ENCODE measurements around the gene RAET1G.
"Not testable (repeated sequence)": the region's sequence is repeated elsewhere in the genome, so short reads cannot be mapped to it uniquely, and the experiment has no call there.

The RAET1G gene

DNA sequence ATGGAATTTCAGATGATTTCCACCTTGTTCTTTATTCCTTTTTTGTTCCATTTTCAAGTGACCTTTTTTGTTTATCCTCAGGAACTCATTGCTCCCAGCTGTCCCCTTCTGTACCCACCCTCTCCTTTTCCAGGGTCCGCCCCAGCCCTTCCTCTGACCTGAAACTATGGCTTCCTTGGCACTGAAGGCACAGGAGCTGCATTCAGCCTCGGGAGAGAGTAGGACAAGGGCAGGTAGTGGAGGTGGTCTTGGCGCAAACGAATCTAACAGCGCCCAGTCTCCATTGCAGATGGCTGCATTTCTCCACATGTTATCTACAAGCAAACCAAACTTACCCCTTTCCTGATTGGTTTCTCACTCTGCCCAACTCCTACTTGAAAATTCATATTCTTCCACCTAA, 10.1 kb upstream of the RAET1G start:
- no peak for DNase-seq

DNA sequence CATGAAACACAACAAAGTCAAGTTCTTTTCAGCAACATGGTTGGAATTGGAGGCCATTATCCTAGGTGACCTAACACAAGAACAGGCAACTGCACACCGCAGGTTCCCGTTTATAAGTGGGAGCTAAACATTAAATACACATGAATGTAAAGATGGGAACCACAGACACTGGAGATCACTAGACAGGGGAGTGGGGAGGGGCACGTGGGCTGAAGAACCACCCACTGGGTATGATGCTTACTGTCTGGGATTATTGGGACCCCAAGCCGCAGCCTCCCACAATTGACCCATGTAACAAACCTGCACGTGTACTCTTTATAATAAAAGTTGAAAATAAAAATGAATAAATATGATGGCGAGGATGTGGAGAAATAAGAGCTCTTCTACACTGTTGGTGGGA, 8.6 kb upstream of the RAET1G start:
- DNase-seq, result no peak

DNA sequence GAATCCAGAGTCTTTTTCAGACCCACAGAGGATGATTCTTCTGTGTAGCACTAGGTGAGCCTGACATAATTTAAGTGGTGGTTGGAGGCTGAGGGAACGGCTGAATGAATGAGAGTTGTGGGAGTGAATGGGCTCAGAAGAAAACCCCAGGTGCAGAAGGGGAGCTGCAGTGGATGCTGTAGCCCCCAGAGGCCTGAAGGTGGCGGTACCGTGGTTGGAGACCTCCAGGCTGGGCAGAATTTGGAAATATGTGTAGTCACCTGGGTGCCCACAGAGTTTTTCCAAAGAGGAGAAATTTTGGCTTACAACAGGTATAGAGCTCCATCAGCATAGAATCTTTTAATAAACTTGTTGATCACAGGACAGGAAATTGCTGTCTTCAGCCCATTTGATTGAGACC, 6.5 kb upstream of the RAET1G start:
- peak; percentile 10 for DNase-seq

DNA sequence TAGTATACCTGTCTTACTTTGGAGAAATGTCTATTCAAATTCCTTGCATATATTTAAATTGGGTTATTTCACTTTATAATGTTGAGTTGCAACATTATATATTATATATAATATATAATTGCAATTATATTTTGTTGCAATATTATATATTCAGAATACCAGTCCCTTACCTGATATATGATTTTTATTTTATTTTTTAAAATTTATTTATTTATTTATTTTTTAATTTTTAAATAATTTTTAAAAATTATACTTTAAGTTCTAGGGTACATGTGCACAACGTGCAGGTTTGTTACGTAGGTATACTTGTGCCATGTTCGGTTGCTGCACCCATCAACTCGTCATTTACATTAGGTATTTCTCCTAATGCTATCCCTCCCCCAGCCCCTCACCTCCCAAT, 4.1 kb upstream of the RAET1G start:
- not testable (repeated sequence) for DNase-seq

DNA sequence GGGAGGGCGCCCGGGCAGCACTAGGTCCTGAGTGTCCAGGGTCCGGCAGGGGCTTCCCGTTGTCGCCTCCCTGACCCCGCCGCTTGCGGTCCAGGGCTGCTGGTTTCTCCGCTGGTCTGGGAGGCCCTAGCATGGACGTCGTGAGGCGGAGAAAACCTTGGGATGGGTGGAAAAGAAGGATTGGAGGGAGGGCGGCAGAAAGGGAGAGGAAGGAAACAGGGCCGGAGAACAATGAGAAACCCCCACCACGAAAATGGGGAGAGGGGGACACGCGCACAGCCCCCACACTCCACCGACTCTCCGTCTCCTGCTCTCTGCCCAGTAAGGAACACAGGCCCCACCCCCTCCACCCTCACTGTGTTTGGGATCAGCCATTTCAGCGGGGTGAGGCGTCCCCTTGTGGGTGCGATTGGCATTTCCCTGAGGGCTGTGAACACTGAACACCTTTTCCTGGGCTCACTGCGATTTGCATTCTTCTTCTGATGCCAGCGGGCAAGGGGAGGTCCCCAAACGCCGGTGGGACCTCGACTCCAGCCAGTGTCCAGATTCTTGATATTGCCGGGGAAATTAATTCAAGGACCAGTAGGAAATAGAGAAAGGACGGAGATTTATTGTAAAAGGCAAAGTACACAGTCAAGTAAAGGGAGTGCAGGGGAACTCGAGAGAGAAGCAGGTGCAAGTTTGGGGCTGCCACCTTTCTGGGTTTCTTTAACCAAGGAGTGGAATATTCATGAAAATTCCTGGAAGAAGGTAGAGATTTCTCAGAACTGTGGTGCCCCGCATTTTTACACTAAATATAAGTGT, 3.3 kb upstream of the RAET1G start:
- DNase-seq, result peak; percentile 88

DNA sequence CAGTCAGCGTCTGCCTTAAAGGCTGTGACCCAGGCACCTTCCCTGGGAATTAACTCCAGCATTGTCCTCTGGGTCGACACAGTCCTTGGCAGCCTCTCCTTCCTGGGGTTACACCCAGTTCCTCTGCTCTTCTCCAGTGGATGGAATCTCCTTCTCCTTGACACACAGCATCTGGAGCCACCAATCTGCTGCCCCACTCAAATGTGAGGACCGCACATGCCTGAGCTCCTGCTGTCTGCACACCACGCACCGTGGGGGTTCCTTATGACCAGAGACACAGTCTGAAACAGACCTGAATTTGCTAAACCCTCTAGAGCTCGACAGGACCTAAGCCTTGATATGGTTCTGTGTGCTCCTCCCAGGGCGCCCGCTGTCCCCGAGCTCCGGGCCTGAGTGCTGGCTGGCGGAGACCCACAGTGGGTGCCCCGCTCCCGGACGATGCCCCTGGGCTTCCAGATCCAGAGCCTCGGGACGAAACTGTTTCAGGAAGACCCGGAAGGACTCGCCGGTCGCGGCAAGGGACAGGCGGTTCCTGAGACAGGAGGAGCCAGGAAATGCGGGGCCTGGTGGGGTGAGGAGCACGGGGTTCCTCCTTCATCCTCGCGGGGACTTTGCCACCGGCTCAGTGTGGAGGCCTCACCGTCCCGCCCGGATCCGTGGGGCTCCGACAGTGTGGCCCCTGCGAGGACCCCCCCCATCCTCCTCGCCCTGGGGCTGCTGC, 2.5 kb upstream of the RAET1G start:
- peak; percentile 54 for DNase-seq

DNA sequence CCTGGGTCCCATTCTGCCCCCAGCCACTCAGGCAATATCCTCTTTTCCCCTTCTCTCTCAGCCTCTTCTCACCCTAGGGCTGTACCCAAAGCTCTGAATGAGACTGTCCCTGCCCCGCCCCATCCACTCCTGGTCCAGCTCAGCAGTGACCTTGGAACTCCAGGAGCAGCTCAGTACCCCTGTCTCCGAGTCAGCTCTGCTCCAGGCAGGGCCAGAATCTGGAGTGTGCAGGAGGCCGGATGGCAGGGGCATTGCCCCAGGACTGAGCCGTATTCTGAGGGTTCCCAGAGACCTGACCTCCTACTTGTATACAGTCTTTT, 2.0 kb upstream of the RAET1G start:
- DNase-seq, result no peak

DNA sequence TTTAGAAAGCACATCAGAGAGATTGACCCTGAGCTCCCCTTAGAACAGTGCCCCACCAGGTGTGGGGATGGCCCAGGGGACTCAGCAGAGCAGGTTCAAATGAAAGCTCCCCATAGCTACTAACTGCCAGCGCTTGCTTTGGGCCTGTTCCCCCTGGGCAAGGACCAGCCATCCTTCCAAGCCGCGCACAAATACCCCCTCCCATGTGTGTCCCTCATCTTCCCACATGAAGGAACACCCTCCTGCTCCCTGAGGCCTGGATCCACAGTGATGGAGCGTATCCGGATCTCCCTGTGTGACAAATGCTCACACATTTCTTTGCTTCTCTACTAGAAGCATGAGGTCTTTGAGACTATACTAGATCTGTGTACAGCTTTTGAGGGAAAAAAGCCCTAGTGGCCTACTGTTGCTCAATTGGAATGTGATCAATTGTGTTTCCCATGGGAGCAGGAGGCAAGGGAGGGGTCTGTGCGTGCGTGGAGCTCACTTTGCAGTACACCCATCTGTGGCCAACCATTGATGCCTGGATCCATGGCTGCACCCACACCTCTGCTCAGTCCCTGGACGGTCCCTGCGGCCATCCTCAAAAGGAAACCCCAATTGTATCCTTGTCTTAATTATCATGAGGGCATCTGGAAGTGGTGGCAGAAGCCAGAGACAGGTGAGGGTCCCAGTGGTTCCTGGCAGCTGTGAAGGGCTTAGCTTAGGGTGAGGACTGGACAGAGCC, 1.4 kb upstream of the RAET1G start:
- no peak for DNase-seq

DNA sequence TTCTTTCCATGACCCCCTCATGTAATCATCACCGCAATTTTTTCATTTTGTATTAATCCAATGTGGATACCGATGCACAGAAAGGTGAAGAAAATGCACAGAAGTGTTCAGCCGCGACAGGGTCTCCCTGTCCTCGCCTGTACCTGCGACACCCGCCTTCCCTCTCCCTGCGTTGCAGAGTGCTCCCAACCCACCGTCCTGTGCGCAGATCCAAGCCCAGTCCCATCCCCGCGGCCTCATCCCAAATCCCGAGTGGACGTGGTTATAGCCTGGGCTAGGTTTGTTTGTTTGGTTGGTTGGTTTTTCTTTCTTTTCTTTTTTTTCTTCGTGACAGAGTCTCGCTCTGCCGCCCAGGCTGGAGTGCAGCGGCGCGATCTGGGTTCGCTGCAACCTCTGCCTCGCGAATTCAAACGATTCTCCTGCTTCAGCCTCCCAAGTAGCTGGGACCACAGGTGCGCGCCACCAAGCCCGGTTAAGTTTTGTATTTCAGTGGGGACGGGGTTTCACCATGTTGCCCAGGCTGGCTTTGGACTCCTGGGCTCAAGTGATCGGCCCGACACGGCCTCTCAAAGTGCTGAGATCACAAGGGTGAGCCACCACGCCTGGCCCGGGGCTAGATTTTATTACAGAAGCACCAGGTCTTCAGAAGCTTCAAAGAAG, 536 bp upstream of the RAET1G start:
- no peak for DNase-seq

DNA sequence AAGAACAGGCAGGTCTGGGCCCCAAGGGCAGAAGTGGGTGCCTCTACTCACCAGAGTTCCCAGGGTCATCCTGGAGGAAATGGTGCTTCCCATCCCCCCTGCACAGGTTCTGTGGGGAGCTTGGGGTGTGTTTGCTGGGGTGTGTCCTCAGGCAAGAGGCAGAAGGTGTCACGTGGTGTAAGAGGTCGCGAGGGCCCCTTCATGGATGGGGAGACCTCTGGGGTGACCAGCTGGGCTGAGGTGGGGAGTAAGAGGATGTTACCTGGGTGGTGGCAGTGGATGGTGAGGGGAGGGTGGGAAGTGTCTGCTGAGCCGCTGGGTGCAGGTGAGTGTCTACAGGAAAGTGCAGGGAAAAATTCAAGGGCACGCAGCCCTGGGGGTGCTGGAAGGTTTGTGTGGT, 830 bp downstream of the RAET1G start:
- DNase-seq, result not testable (repeated sequence)

DNA sequence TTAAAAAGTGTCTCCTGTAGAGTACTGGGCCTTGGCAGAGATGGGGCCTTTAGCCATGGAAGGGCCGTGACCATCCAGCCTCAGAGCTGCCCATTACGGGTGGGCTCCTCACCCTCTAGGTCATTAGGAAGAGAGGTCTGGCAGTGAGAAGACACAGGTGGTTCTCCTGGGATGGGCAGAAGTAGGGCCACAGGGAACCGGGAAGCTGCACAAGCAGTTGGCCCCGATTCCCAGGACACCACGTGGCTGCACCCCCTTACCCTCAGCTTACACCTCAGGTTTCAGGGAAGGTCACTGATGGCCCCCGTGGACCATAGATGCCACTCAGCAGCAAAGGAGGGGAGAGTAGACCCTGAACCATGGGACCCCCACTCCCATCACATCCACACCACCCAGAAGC, 1.6 kb downstream of the RAET1G start:
- DNase-seq, result no peak

DNA sequence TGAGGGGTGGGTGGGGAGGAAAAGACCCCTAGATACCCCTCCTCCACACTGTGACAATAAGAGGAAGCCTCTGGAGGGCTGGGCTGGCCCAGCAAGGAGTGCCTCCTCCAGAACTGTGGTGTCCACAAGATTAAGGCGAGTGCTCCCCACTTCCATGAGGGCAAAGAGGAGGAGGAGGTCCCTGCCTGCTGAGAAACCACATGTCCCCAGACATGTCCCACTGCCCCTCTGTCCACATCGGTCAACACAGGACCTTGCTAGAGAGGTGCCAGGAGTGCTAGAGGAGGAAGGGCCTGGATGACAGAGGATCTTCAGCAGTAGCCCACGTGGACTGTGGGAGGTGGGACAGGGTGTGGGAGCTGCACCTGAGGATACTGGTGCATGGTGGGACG, 3.1 kb downstream of the RAET1G start:
- no peak for DNase-seq

DNA sequence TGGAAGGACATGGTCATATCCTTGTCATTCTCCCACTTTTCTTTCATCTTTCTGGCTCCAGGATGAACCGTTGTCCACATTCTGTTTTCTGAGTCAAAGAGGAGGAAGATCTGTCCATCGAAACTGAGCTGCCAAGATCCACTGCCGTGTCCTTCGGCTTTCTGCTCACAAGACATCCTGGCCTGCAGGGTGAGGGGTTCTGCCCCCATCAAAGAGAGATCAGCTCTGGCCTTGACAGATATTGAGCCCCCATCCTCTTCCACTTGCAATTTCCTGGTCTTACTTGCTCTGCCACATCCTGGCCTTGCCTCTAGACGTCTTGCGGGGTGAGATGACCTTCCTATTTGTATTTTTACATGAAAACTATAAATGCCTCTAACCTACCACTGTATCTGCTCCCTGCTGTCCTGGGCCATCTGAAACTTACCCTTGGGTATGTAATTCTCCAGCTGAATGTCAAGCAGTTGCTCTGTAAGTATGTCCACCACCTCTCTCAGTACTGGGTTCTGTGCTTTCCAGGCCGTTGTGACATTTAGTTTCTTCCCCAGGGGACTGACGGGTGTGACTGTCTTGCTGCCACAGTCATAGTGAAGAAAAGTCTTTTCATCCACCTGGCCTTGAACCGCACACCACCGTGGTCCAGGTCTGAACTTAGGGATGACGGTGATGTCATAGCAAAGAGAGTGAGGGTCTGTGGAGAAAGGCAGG, 3.6 kb downstream of the RAET1G start:
- DNase-seq, result not testable (repeated sequence)

DNA sequence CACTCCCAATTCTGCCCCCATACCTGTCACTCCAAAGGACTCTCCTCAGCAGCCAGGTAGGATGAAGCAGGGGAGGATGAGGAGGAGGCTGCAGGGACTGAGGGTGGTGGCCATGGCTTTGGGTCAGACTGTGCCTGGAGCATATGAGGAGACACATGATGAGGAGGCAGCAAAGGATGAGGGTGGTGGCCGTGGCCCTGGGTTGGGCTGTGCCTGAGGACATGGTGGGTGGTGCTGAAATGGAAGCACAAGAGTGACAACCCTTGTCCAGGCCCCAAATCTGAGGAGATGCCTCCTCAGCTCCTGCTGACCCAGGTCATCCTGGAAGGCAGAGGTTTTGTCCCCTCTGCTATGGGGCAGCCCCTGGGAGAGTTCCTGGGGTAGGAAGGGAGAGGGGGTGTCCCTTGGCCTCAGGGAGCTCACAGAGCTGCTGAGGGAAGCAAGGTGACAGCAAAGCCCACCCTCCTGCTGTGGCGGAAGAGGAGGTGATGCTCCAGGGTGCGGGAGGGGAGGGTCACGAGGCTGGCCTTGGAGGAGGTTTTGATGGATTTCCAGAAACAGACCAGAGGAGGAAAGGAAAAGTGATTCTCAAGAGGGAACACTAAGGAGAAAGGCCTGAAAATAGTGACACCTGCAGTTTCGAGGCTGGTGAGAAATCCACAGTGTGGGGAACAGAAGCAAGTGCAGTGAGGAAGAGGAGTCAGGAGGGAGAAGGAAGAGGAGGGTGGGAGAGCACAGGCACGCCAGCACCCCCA, 4.6 kb downstream of the RAET1G start:
- no peak for DNase-seq

DNA sequence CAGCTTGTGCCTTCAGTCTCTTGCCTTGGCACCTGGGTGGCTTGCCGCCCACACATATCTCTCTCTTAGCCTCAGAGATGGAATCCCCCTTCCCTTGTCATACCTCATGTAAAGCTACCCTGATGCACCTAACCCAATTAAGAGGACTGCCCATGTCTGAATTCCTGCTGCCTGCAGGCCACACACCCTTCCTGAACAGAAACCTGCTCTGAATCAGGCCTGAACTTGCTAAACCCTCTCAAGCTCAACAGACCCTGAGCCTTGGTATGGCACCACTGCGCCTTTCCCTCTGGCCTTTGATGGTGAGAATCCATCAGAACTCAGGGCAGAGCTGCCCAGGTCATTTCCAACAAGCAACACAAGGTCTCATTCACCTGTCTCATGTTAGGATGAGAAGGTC, 5.2 kb downstream of the RAET1G start:
- no peak for DNase-seq

DNA sequence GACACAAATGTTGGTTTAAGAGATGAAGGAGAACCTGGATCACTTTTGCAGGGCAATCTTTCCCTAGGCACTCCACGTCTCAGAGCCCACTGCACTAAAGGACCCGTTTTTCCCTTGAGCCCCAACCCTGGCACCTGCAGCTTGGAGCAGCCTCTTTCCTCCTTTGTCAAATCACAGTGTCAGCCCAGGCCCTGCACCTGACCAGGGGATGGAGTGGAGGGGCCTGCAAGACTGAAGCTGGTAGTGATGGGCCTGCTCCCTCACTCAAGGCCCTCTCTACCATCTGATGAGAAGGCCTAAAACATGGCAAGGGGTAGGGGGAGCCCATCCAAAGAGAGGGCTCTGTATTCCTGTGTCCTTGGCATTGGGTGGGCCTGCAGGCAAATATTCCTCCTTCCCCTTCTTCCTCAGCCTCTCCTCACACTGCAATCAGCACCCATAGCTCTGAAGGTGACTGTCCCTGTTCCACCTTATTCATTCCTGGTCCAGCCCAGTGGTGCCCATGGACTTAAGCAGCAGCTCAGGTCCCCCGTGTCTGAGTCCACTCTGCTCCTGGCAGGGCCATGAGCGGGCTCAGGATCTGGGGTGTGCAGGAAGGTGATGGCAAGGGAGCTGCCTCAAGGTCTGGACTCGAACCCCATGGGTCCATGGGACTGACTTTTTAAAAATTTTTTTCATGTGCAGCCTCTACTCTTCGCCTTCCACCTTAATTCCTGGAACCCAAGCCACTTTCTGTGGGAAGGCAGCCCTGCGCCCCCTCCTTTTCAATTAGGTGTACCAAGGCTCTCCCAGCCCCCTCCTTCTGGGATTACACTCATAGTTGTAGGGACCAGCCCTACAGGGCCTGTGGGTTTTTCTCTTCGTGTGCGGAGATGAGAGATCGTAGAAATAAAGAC, 6.7 kb downstream of the RAET1G start:
- DNase-seq, result no peak

DNA sequence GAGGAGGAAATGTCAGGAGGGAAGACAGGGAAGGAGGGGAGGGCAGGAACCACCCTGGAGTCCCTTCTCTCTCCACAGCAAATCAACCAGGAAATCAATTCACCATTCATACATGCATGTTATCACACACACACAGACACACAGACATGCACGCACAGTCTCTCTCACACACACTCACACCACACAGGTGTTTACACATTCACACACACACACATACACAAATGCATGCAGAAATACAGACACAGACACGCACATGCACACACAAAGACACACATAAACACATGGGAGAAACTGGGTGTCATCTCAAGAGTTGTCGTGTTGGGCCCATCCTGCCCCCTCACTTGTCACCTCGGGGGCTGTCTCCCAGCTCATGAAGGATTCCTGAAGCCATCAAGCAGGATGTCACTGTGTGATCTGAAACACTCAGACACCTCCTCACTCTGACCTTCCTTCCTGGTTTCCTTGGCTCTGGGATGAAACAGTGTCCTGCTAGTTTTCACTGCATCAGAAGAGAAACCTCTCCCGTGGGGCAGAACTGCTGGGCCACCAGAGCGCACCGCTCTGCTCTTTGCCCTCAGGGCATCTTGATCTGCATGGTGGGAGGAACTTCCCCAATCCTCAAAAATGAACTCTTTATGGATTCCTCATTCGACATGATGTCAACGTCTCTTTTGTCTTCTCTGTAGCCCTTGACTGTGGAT, 9.2 kb downstream of the RAET1G start:
- DNase-seq, result no peak

DNA sequence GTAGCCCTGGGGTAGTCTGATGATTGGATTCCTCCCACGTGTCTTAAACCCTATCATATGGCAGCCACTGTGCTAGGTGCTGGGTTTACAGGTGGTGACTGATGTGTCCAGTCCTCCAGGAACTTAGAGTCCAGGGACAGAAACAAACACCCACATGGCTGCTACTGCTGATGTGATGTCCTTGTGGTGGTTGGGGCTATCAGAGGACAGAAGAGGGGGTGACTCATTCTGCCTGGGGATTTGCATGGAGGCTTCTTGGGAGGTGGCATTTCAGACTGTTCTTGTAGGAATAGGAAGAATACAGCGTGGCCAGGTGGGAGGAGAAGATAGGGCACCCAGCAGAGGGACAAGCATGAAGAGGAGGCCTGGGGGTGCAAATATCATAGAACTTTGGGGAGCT, 9.8 kb downstream of the RAET1G start:
- DNase-seq, result no peak

DNA sequence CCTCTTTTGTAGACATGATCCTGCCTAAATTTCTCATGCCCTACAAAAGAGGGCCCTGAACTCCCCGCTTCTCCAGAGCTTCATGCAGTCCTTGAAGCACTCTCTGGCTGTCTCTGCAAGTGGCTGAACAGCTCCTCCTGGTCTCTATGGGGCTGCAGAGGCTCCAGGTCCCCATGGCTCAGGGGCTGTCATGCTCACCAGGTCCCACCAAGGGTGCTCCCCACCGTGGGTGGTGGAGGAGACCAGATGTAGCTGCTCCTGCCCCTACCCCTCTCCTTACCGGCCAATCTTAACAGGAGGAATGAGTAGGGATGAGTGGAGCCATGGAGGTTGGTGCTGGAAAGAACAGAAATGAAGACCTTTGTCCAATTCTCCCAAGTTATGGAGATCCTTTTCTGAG, 10.2 kb downstream of the RAET1G start:
- DNase-seq, result not testable (repeated sequence)

DNA sequence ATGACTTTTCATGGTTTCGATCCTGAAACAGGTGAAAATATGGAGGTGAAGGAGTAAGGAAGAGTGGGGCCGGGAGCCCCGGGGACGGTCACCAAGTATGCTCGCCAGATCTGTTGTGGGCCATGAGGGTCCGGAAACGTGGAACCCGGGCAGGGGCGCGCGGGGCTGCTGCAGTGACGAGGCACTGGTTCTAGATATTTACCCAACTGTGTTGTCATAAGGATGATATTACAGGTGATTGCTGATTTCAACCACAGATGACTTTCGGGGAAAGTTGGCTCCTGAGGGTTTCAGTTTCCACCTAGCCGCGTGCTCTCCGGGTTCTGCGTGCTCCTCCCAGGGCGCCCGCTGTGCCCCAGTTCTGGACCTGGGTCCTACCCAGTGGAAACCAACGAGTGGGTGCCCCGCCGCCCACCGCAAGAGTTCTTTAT, 12.2 kb downstream of the RAET1G start:
- DNase-seq, result no peak

Data from DMS53 (cell line).